ENCODE results near the gene BTBD9.

Gene BTBD9

GRCh38 chr6:38639498-38640215 is at the start of gene BTBD9:
BTBD9 (minus strand) TSS chr6:38639929.
- peak; percentile 96 for DNase-seq

GRCh38 chr6:38688579-38689087 is 48.9 kb upstream of the BTBD9 start:
- no peak for DNase-seq

GRCh38 chr6:38687549-38687948 is 47.8 kb upstream of the BTBD9 start:
- DNase-seq = no peak

GRCh38 chr6:38687043-38687353 is 47.3 kb upstream of the BTBD9 start:
- no peak for DNase-seq

- DNase-seq = no peak
Measured at GRCh38 chr6:38686270-38687042, 46.7 kb upstream of the BTBD9 start.

GRCh38 chr6:38684904-38685303 is 45.2 kb upstream of the BTBD9 start:
- no peak for DNase-seq

GRCh38 chr6:38684237-38684636 is 44.5 kb upstream of the BTBD9 start:
- no peak for DNase-seq

GRCh38 chr6:38681850-38682249 is 42.1 kb upstream of the BTBD9 start:
- DNase-seq = no peak

- DNase-seq = no peak
Measured at GRCh38 chr6:38679668-38680067, 39.9 kb upstream of the BTBD9 start.

GRCh38 chr6:38678178-38678760 is 38.5 kb upstream of the BTBD9 start:
- DNase-seq = no peak

GRCh38 chr6:38676974-38677544 is 37.3 kb upstream of the BTBD9 start:
- DNase-seq = no peak

- no peak for DNase-seq
Measured at GRCh38 chr6:38676236-38676973, 36.7 kb upstream of the BTBD9 start.

GRCh38 chr6:38673397-38674165 is 33.9 kb upstream of the BTBD9 start:
- DNase-seq = no peak

- peak; percentile 62 for DNase-seq
Measured at GRCh38 chr6:38671885-38672467, 32.2 kb upstream of the BTBD9 start.

- no peak for DNase-seq
Measured at GRCh38 chr6:38658418-38659167, 18.9 kb upstream of the BTBD9 start.

- no peak for DNase-seq
Measured at GRCh38 chr6:38656896-38657295, 17.2 kb upstream of the BTBD9 start.

GRCh38 chr6:38654263-38654662 is 14.5 kb upstream of the BTBD9 start:
- DNase-seq = no peak

GRCh38 chr6:38651121-38651784 is 11.5 kb upstream of the BTBD9 start:
- DNase-seq = no peak

- DNase-seq = no peak
Measured at GRCh38 chr6:38650207-38650752, 10.6 kb upstream of the BTBD9 start.

GRCh38 chr6:38649744-38650143 is 10.0 kb upstream of the BTBD9 start:
- DNase-seq = no peak

Data from eye (tissue), 1 donor.